ENCODE results near the gene GLS. TPM values are rescaled to one million over a fixed set of nuclear protein-coding genes. Genes with fewer than 3 reads are reported as not detected.
A peak's percentile ranks its signal among the peaks of the same experiment; 100 is the strongest.

GLS gene
- 97.4 TPM for total RNA-seq (2021; ENCODE audit: unreplicated experiment)
- 21.7 and 26.3 TPM in 2 replicates for polyA plus RNA-seq (2012)
- percentile 96 among the genes with signal in this experiment for Bru-seq, nascent RNA
- percentile 94 among the genes with signal in this experiment for BruChase-seq, experiment 1, labeled RNA remaining after a 6-hour chase
- percentile 95 among the genes with signal in this experiment for BruChase-seq, experiment 2, labeled RNA remaining after a 2-hour chase
- long read RNA-seq, full-length matches to known transcripts = 113 of 146 reads
- long read RNA-seq, partial matches to known transcripts = 10 of 146 reads
- long read RNA-seq, other reads (novel, unspliced or antisense) = 23 of 146 reads

DNA sequence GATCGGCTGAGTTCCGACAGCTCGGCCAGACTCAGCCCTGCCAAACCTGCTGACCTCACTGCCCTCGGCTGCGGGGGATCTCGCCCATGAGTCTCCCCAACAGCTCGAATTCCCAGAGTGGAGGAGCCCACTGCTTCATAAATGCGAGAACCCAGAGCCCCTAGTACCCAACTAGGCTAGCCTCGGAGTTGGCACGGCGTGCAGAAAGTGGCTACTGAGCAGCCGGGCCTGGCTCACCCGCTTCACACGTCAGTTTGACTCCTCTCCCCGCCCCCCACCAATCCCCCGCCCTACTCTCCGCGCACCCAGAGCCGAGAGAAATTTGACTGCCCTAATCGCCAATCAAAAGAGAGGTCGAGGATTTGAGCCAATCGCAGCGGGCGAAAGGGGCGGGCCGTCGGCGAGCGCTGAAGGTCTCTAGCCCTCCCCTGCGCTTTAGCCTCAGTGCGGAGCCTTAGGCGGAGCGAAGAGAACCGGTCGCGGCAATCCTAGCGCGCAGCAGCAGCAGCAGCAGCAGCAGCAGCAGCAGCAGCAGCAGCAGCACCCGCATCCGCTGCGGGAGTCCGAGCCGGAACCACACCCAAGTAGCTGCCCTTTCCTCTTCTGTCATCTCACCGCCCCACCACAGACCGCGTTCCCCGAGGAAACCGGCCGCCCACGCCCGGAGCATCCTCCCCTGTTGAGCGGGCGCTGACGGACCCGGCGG, at the start of gene GLS:
GLS (plus strand) TSS at position 444 of the 706 bp plus-strand sequence. CDS start 264 bp downstream, outside the sequence.
- TSS peak; percentile 80 for BruUV-seq (replicated peaks)

GRCh38 chr2:190831941-190832340, 48.7 kb upstream of the GLS start:
- H3K9me3 ChIP-seq (ENCODE audit: control insufficient read depth in 1 of 2, insufficient read depth in 1 of 2, low read depth in 1 of 2, low read length in 2 of 2) = no peaks in the 10 kb centered on the region
- no peak overlapping the region for H3K27ac ChIP-seq (ENCODE audit: low read depth, low read length)
- no peaks in the 10 kb centered on the region for H3K27me3 ChIP-seq (ENCODE audit: insufficient read depth, low read length)
- intact Hi-C loops (cut with micrococcal nuclease) = no loop called here
- CTCF ChIA-PET = no interaction called here
- no peaks in the 10 kb centered on the region; the same call in 1 of the 2 replicates for H3K9me2 ChIP-seq (ENCODE audit: insufficient read depth)
- peaks cover 8 to 16% of the 10 kb centered on the region in 2 experiments for H3K4me1 ChIP-seq (ENCODE audit: control insufficient read depth in 1 of 2, insufficient read depth in 2 of 2, low read length in 2 of 2)
- H3K79me2 ChIP-seq (ENCODE audit: insufficient read depth, low read length) = no peaks in the 10 kb centered on the region
- BruUV-seq (replicated peaks) = no TSS peak
- POLR2A ChIA-PET = no interaction called here
- H3K9ac ChIP-seq (ENCODE audit: low read length) = no peak overlapping the region
- H3K4me3 ChIP-seq (replicated peaks in 1 of 2; ENCODE audit: low read depth in 1 of 2, low read length in 2 of 2) = no peak overlapping the region
- RAD21 ChIA-PET (ENCODE audit: low non-redundant PET in 1 of 2, low total read pairs in 2 of 2, uncharacterized antibody in 2 of 2, unreplicated experiment in 2 of 2) = no interaction called here
- no peak overlapping the region for H2AFZ ChIP-seq (ENCODE audit: low read depth, low read length, poor library complexity, severe bottlenecking)
- H4K20me1 ChIP-seq (ENCODE audit: insufficient read depth) = no peaks in the 10 kb centered on the region
- DNase-seq (ENCODE audit: low read depth, low spot score) (no peak), ATAC-seq (no peak)
- no peaks in the 10 kb centered on the region for H3K36me3 ChIP-seq (ENCODE audit: control insufficient read depth in 1 of 2, insufficient read depth in 2 of 2, low read length in 2 of 2)
- H3K4me2 ChIP-seq (ENCODE audit: low read length) = no peak overlapping the region
- TF ChIP-seq ZFX (IDR thresholded peaks at IDR 0.05) (no peak), EGR1 (IDR thresholded peaks at IDR 0.05; ENCODE audit: low read depth) (no peak), RAD21 (IDR thresholded peaks at IDR 0.05; ENCODE audit: low read depth) (no peak), ZBTB33 (IDR thresholded peaks at IDR 0.05; ENCODE audit: extremely low read depth, insufficient replicate concordance, low read length) (no peak), MAX (IDR thresholded peaks at IDR 0.05) (no peak), SRF (IDR thresholded peaks at IDR 0.05; ENCODE audit: low read depth) (no peak), SP1 (IDR thresholded peaks at IDR 0.05; ENCODE audit: low read depth) (no peak), TCF7L2 (IDR thresholded peaks at IDR 0.05; ENCODE audit: borderline replicate concordance, extremely low read depth, insufficient read depth, insufficient read length) (no peak)

More for the DNA sequence above, at the start of gene GLS:
- ChIA-PET CTCF (no interaction called here), POLR2A (interaction anchor here (1.0 to 2.1 kb wide), 3 partner anchors 14 to 30 kb away, joined by 3 to 5 read pairs (median 3); no protein-coding TSS in a partner anchor), RAD21 (ENCODE audit: low non-redundant PET in 1 of 2, low total read pairs in 2 of 2, uncharacterized antibody in 2 of 2, unreplicated experiment in 2 of 2) (no interaction called here)
- DNase-seq (ENCODE audit: low read depth, low spot score) (peak; percentile 95), ATAC-seq (peak; percentile 90)
- peak within 1 kb of the TSS; percentile 99 for H3K4me2 ChIP-seq (ENCODE audit: low read length)
- H3K9me3 ChIP-seq (ENCODE audit: control insufficient read depth in 1 of 2, insufficient read depth in 1 of 2, low read depth in 1 of 2, low read length in 2 of 2) = no peaks in the 10 kb centered on the region
- H3K27me3 ChIP-seq (ENCODE audit: insufficient read depth, low read length) = no peaks in the 10 kb centered on the region
- 0 out of 4 replicates have a peak, but pooled peaks cover 0 to 9% of the 10 kb centered on the region in 2 experiments for H3K36me3 ChIP-seq (ENCODE audit: control insufficient read depth in 1 of 2, insufficient read depth in 2 of 2, low read length in 2 of 2)
- TF ChIP-seq SRF (IDR thresholded peaks at IDR 0.05; ENCODE audit: low read depth) (no peak), POLR2A (IDR thresholded peaks at IDR 0.05; ENCODE audit: borderline replicate concordance, extremely low read depth, insufficient read depth, insufficient read length) (peak; percentile 97), POLR2AphosphoS5 (IDR thresholded peaks at IDR 0.05; ENCODE audit: low read depth, low read length) (peak; percentile 100), CBX3 (IDR thresholded peaks at IDR 0.05; ENCODE audit: low read depth) (peak; percentile 64), SP1 (IDR thresholded peaks at IDR 0.05; ENCODE audit: low read depth) (peak; percentile 82), EGR1 (IDR thresholded peaks at IDR 0.05; ENCODE audit: low read depth) (peak; percentile 79), JUND (IDR thresholded peaks at IDR 0.05) (no peak), TCF7L2 (IDR thresholded peaks at IDR 0.05; ENCODE audit: borderline replicate concordance, extremely low read depth, insufficient read depth, insufficient read length) (peak; percentile 39), MAX (IDR thresholded peaks at IDR 0.05) (peak; percentile 82), RAD21 (IDR thresholded peaks at IDR 0.05; ENCODE audit: low read depth) (no peak), SIN3A (IDR thresholded peaks at IDR 0.05; ENCODE audit: low read depth) (peak; percentile 83; the same call in 1 of the 2 replicates)
- H3K79me2 ChIP-seq (ENCODE audit: insufficient read depth, low read length) = peaks cover 45% of the 10 kb centered on the region
- H3K9me2 ChIP-seq (ENCODE audit: insufficient read depth) = no peaks in the 10 kb centered on the region; the same call in 1 of the 2 replicates
- peak within 1 kb of the TSS; percentile 82 for H3K9ac ChIP-seq (ENCODE audit: low read length)
- peak within 1 kb of the TSS; percentile 83 for H2AFZ ChIP-seq (ENCODE audit: low read depth, low read length, poor library complexity, severe bottlenecking)
- intact Hi-C loops (cut with micrococcal nuclease) = loop anchor here (5.0 to 10.0 kb wide), 2 partner anchors 38 to 96 kb away; no protein-coding TSS in a partner anchor
- peak within 1 kb of the TSS; percentile 77 to 79 for H3K4me3 ChIP-seq (replicated peaks in 1 of 2; ENCODE audit: low read depth in 1 of 2, low read length in 2 of 2)
- H4K20me1 ChIP-seq (ENCODE audit: insufficient read depth) = peaks cover 12% of the 10 kb centered on the region; the same call in 1 of the 2 replicates
- peak within 1 kb of the TSS; percentile 86 for H3K27ac ChIP-seq (ENCODE audit: low read depth, low read length)
- H3K4me1 ChIP-seq (ENCODE audit: control insufficient read depth in 1 of 2, insufficient read depth in 2 of 2, low read length in 2 of 2) = peaks cover 17 to 21% of the 10 kb centered on the region in 2 experiments

Measured in HCT116 (cell line).